Lower lobe of right lung (tissue), 2 donors: Measurements from ENCODE around the gene CDH23. TPM values are rescaled to one million over a fixed set of nuclear protein-coding genes. Genes with fewer than 3 reads are reported as not detected.

Experiments used
- ATAC-seq, 2 donors: fragments of 200-7000 bp; cut with Tn5 transposase; one replicate each; pipeline ENCODE4 v1.9.1; 2020 to 2022; ENCODE audit warnings: mild to moderate bottlenecking in 2 of 2, moderate library complexity in 2 of 2
- DNase-seq: peaks from one replicate; pipeline ENCODE4 v3.0.0-alpha.2; 2020
- H3K27ac ChIP-seq: fragments of 200-600 bp; one replicate; pipeline ENCODE4 v1.8.0; 2022
- H3K27me3 ChIP-seq: fragments of 200-600 bp; one replicate; pipeline ENCODE4 v1.8.0; 2022; ENCODE audit warnings: low read depth
- H3K36me3 ChIP-seq: fragments of 200-600 bp; one replicate; pipeline ENCODE4 v1.8.0; 2022; ENCODE audit warnings: mild to moderate bottlenecking
- H3K4me1 ChIP-seq: fragments of 200-600 bp; one replicate; pipeline ENCODE4 v1.8.0; 2022
- H3K4me3 ChIP-seq: fragments of 200-600 bp; one replicate; pipeline ENCODE4 v1.8.0; 2022; ENCODE audit warnings: mild to moderate bottlenecking
- H3K9me3 ChIP-seq: fragments of 200-600 bp; one replicate; pipeline ENCODE4 v1.8.0; 2022
- CTCF ChIP-seq: fragments of 200-600 bp; IDR thresholded peaks from one replicate; pipeline ENCODE4 v1.8.0; 2022; ENCODE audit warnings: antibody characterized with exemption, mild to moderate bottlenecking
- intact Hi-C: fragments of 100-400 bp; cut with DNase I; formaldehyde crosslinking; loops from one replicate; pipeline ENCODE4 v1.11.0; 2022
- total RNA-seq: library from RNA; stranded (reverse); fragmentation: NEBNext Ultra II Directional; extraction: Animal tissue kit (Norgen Biotek cat#: 25700); gene quantifications from one replicate; pipeline ENCODE4 v1.2.1, GENCODE V29; 2021
- donor health status: DM: no; HTN: yes; CAD: no; lungs with severe emphysema.

Gene CDH23
- total RNA-seq, 1 donor from 2014 or later: 9.4 TPM

- no peaks in the 10 kb centered on the region for H3K9me3 ChIP-seq
- no peak overlapping the region for H3K4me3 ChIP-seq
- H3K36me3 ChIP-seq: no peaks in the 10 kb centered on the region
- H3K4me1 ChIP-seq: no peaks in the 10 kb centered on the region
- ATAC-seq: no peak
- H3K27me3 ChIP-seq: no peaks in the 10 kb centered on the region
- intact Hi-C loops: no loop called here
- TF ChIP-seq CTCF: no peak
- H3K27ac ChIP-seq: no peak overlapping the region
- no peak for DNase-seq
Observed at GRCh38 chr10:71553432-71553831, 156.7 kb downstream of the CDH23 start.

GRCh38 chr10:71554671-71555070 lies 158.0 kb downstream of the CDH23 start:
- Histone ChIP-seq H3K4me1 (no peaks in the 10 kb centered on the region), H3K9me3 (no peaks in the 10 kb centered on the region), H3K36me3 (no peaks in the 10 kb centered on the region), H3K27me3 (no peaks in the 10 kb centered on the region), H3K27ac (no peak overlapping the region), H3K4me3 (no peak overlapping the region)
- no peak for TF ChIP-seq CTCF
- ATAC-seq: peak; percentile 45 to 69
- DNase-seq: no peak
- intact Hi-C loops: no loop called here

GRCh38 chr10:71555087-71555723 lies 158.5 kb downstream of the CDH23 start:
- DNase-seq: peak; percentile 79
- Histone ChIP-seq H3K27ac (no peak overlapping the region), H3K4me1 (no peaks in the 10 kb centered on the region), H3K27me3 (no peaks in the 10 kb centered on the region), H3K9me3 (no peaks in the 10 kb centered on the region), H3K4me3 (no peak overlapping the region), H3K36me3 (no peaks in the 10 kb centered on the region)
- TF ChIP-seq CTCF: no peak
- intact Hi-C loops: no loop called here
- ATAC-seq: peak; percentile 62 to 85

- H3K4me1 ChIP-seq: no peaks in the 10 kb centered on the region
- H3K9me3 ChIP-seq: no peaks in the 10 kb centered on the region
- no peak overlapping the region for H3K4me3 ChIP-seq
- no peaks in the 10 kb centered on the region for H3K36me3 ChIP-seq
- H3K27ac ChIP-seq: no peak overlapping the region
- DNase-seq: no peak
- TF ChIP-seq CTCF: no peak
- no peaks in the 10 kb centered on the region for H3K27me3 ChIP-seq
- ATAC-seq: peak in 1 of 2 donors; percentile 41
- intact Hi-C loops: no loop called here
Observed at GRCh38 chr10:71555724-71556119, 159.0 kb downstream of the CDH23 start.

- H3K27ac ChIP-seq: no peak overlapping the region
- no peak overlapping the region for H3K4me3 ChIP-seq
- no peak for TF ChIP-seq CTCF
- ATAC-seq: no peak
- intact Hi-C loops: no loop called here
- DNase-seq: no peak
- H3K4me1 ChIP-seq: no peaks in the 10 kb centered on the region
- H3K27me3 ChIP-seq: no peaks in the 10 kb centered on the region
- no peaks in the 10 kb centered on the region for H3K36me3 ChIP-seq
- no peaks in the 10 kb centered on the region for H3K9me3 ChIP-seq
Observed at GRCh38 chr10:71558991-71559390, 162.3 kb downstream of the CDH23 start.
